Ishikawa (cell line): Measurements from ENCODE around the gene BRCA2.

Source experiments
- CEBPB ChIP-seq: IDR thresholded peaks from 2 replicates; pipeline ENCODE4 v1.6.1; 2012
- CREB1 ChIP-seq: IDR thresholded peaks from 2 replicates; pipeline ENCODE4 v1.6.1; 2012; ENCODE audit warnings: low read depth
- EP300 ChIP-seq: IDR thresholded peaks from 2 replicates; pipeline ENCODE4 v1.6.1; 2012; ENCODE audit warnings: borderline replicate concordance
- RAD21 ChIP-seq: IDR thresholded peaks from 2 replicates; pipeline ENCODE4 v1.6.1; 2012; ENCODE audit warnings: low read depth
- TCF12 ChIP-seq: IDR thresholded peaks from 2 replicates; pipeline ENCODE4 v1.6.1; 2012; ENCODE audit warnings: low read depth
- TEAD4 ChIP-seq: IDR thresholded peaks from 2 replicates; pipeline ENCODE4 v1.6.1; 2012
- TF ChIP-seq, protein P1 (sequence below): IDR thresholded peaks from 2 replicates; pipeline ENCODE4 v1.6.1; 2012
- TF ChIP-seq, protein P2 (sequence below): IDR thresholded peaks from 2 replicates; pipeline ENCODE4 v1.6.1; 2012; ENCODE audit warnings: low read depth, mild to moderate bottlenecking

- TF ChIP-seq CREB1 (no peak), RAD21 (no peak), EP300 (no peak), CEBPB (no peak), TEAD4 (no peak), TCF12 (no peak)
- TF ChIP-seq, protein P1, sequence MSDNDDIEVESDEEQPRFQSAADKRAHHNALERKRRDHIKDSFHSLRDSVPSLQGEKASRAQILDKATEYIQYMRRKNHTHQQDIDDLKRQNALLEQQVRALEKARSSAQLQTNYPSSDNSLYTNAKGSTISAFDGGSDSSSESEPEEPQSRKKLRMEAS = no peak
- TF ChIP-seq, protein P2, sequence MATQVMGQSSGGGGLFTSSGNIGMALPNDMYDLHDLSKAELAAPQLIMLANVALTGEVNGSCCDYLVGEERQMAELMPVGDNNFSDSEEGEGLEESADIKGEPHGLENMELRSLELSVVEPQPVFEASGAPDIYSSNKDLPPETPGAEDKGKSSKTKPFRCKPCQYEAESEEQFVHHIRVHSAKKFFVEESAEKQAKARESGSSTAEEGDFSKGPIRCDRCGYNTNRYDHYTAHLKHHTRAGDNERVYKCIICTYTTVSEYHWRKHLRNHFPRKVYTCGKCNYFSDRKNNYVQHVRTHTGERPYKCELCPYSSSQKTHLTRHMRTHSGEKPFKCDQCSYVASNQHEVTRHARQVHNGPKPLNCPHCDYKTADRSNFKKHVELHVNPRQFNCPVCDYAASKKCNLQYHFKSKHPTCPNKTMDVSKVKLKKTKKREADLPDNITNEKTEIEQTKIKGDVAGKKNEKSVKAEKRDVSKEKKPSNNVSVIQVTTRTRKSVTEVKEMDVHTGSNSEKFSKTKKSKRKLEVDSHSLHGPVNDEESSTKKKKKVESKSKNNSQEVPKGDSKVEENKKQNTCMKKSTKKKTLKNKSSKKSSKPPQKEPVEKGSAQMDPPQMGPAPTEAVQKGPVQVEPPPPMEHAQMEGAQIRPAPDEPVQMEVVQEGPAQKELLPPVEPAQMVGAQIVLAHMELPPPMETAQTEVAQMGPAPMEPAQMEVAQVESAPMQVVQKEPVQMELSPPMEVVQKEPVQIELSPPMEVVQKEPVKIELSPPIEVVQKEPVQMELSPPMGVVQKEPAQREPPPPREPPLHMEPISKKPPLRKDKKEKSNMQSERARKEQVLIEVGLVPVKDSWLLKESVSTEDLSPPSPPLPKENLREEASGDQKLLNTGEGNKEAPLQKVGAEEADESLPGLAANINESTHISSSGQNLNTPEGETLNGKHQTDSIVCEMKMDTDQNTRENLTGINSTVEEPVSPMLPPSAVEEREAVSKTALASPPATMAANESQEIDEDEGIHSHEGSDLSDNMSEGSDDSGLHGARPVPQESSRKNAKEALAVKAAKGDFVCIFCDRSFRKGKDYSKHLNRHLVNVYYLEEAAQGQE = no peak
Observed at GRCh38 chr13:32446773-32447465, 131.6 kb downstream of the BRCA2 start.
